HepG2 (cell line): ENCODE data around the gene PYGO2. TPM values are rescaled to one million over a fixed set of nuclear protein-coding genes. Genes with fewer than 3 reads are reported as not detected.
A peak's percentile ranks its signal among the peaks of the same experiment; 100 is the strongest.

ENCODE experiments used
- BRD4 ChIP-seq: sonication (generic); formaldehyde crosslinking; IDR thresholded peaks from 2 replicates; pipeline ENCODE4 v1.4.0; 2020; ENCODE audit warnings: missing genetic modification reagents
- ESRRA ChIP-seq: sonication (generic); formaldehyde crosslinking; IDR thresholded peaks from 2 replicates; pipeline ENCODE4 v1.5.1; 2020; ENCODE audit warnings: mild to moderate bottlenecking, low read depth, missing genetic modification reagents
- HNRNPK ChIP-seq: fragments of 200-400 bp; formaldehyde crosslinking; IDR thresholded peaks from 2 replicates; pipeline ENCODE4 v1.6.1; 2018; ENCODE audit warnings: low read length, low read depth, moderate library complexity, mild to moderate bottlenecking; ENCODE audit not compliant: poor library complexity, severe bottlenecking
- KDM5A ChIP-seq: fragments of 200-600 bp; sonication (generic); IDR thresholded peaks from 2 replicates; pipeline ENCODE4 v1.7.0; 2018; ENCODE audit warnings: antibody characterized with exemption, mild to moderate bottlenecking, low read length, borderline replicate concordance
- KLF16 ChIP-seq, 2 experiments: sonication (generic) in 1 of 2; formaldehyde crosslinking in 1 of 2; IDR thresholded peaks; 2 replicates each; pipeline versions ENCODE4 v1.6.1 to v1.8.0; 2016 to 2023; ENCODE audit warnings: missing genetic modification reagents in 2 of 2, missing compliant biosample characterization in 1 of 2
- KMT2B ChIP-seq: IDR thresholded peaks from 2 replicates; pipeline ENCODE4 v1.6.1; 2016; ENCODE audit warnings: missing genetic modification reagents, missing compliant biosample characterization
- MAFF ChIP-seq: IDR thresholded peaks from 2 replicates; pipeline ENCODE4 v1.6.1; 2011; ENCODE audit warnings: low read depth, low read length, improper control_type of control experiment
- PCBP2 ChIP-seq: fragments of 200-400 bp; formaldehyde crosslinking; optimal IDR thresholded peaks from 2 replicates; pipeline ENCODE3; 2018; ENCODE audit warnings: low read length, low read depth; ENCODE audit not compliant: poor library complexity, severe bottlenecking
- ZBTB21 ChIP-seq: sonication (generic); formaldehyde crosslinking; IDR thresholded peaks from 2 replicates; pipeline ENCODE4 v1.4.0; 2020; ENCODE audit warnings: missing genetic modification reagents
- ZFX ChIP-seq: sonication (generic); formaldehyde crosslinking; IDR thresholded peaks from 2 replicates; pipeline ENCODE4 v1.4.0; 2020; ENCODE audit warnings: mild to moderate bottlenecking, low read depth, missing genetic modification reagents, moderate library complexity
- ZNF224 ChIP-seq: sonication (generic); formaldehyde crosslinking; IDR thresholded peaks from 2 replicates; pipeline ENCODE4 v1.5.0; 2020; ENCODE audit warnings: mild to moderate bottlenecking, missing genetic modification reagents
- ZNF44 ChIP-seq: sonication (generic); formaldehyde crosslinking; IDR thresholded peaks from 2 replicates; pipeline ENCODE4 v1.5.1; 2020; ENCODE audit warnings: mild to moderate bottlenecking, missing genetic modification reagents
- ZNF501 ChIP-seq: sonication (generic); formaldehyde crosslinking; IDR thresholded peaks from 2 replicates; pipeline ENCODE4 v1.5.1; 2020; ENCODE audit warnings: mild to moderate bottlenecking, moderate library complexity, missing genetic modification reagents
- ZNF557 ChIP-seq: sonication (generic); formaldehyde crosslinking; IDR thresholded peaks from 2 replicates; pipeline ENCODE4 v1.4.0; 2020; ENCODE audit warnings: missing genetic modification reagents
- ZNF605 ChIP-seq: sonication (generic); formaldehyde crosslinking; IDR thresholded peaks from 2 replicates; pipeline ENCODE4 v1.8.0; 2022; ENCODE audit warnings: mild to moderate bottlenecking, missing genetic modification reagents
- ZNF607 ChIP-seq: sonication (generic); formaldehyde crosslinking; IDR thresholded peaks from 2 replicates; pipeline ENCODE4 v1.5.1; 2020; ENCODE audit warnings: missing genetic modification reagents, mild to moderate bottlenecking, borderline replicate concordance
- polyA plus RNA-seq, 8 experiments: library from polyadenylated mRNA; depleted of rRNA in 3 of 8; stranded (reverse) in 7 of 8; unstranded in 1 of 8; fragments of >200 nt; fragmentation: Illumina TruSeq in 4 of 8; extraction: Trizol in 4 of 8; gene quantifications; 2 replicates each; pipeline versions ENCODE4 v1.2.1 to v1.2.3, GENCODE V29; 2011 to 2016; ENCODE audit warnings: low read depth in 4 of 8, missing spikeins in 1 of 8, mixed read lengths in 1 of 8; ENCODE audit not compliant: insufficient read depth in 1 of 8
- total RNA-seq, 5 experiments: library from RNA; depleted of rRNA; stranded (reverse); fragments of >200 nt; fragmentation: Illumina TruSeq; extraction: Trizol; gene quantifications; 2 replicates each; pipeline ENCODE4 v1.2.3, GENCODE V29; 2016; ENCODE audit warnings: low read depth in 1 of 5
- TF ChIP-seq, protein P1 (sequence below): sonication (generic); formaldehyde crosslinking; IDR thresholded peaks from 2 replicates; pipeline ENCODE4 v1.5.0; 2020; ENCODE audit warnings: missing genetic modification reagents
- TF ChIP-seq, protein P2 (sequence below): sonication (generic); formaldehyde crosslinking; IDR thresholded peaks from 2 replicates; pipeline ENCODE4 v1.5.0; 2020; ENCODE audit warnings: mild to moderate bottlenecking, missing genetic modification reagents, moderate library complexity
- TF ChIP-seq, protein P3 (sequence below): sonication (generic); formaldehyde crosslinking; IDR thresholded peaks from 2 replicates; pipeline ENCODE4 v1.5.0; 2020; ENCODE audit warnings: mild to moderate bottlenecking, missing genetic modification reagents, borderline replicate concordance
- TF ChIP-seq, protein P4 (sequence below): sonication (generic); formaldehyde crosslinking; IDR thresholded peaks from 2 replicates; pipeline ENCODE4 v1.4.0; 2020; ENCODE audit warnings: missing genetic modification reagents, borderline replicate concordance

Gene PYGO2
- total and polyA plus RNA-seq, 2 of the 13 experiments (the other 11 are each of a cell fraction or from before 2014, with no cell fraction given) = 20.3 to 21.8 TPM

DNA sequence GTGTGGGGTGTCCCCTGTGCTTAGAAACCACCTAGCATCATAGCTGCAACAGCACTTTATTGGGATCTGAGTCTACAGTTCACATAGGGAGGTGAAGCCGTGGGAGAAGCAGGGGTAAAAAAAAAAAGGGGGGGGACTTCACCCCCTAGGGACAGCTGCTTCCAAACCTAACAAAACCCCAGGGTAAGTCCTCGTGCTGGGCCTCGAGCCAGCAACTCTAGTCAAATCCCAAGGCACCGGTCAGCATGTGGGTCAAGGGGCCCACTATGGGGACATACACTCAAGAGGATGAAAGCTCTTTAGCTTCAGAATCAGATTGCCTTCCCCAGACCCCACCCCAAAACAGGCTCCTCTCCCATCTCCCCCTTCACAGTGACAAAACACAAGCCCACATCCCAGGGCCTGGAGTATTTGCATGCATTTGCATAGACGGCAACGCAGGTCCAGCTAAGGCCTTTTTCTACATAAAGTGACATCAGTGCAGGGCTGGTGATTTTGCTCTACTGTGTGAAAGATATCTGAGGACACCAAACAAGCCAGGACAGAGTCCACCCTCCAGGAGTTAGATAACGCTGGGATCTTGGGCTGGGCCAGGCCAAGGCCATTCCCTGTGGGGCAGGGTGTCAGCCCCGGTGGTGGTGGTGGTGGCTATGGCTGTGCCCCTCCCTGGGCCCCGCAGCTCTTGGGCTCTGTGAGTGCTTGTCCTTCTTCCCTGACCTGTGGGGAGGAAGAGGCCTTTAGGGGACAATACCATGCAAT lies 17.0 kb downstream of the PYGO2 start (continued):
- peak; percentile 77 for TF ChIP-seq ZFX (CRISPR knock-in tag)
- no peak for TF ChIP-seq KDM5A
- peak; percentile 80 for TF ChIP-seq ZNF605 (CRISPR knock-in tag)
- TF ChIP-seq ESRRA = peak; percentile 66; the same call in 1 of the 2 replicates
- 0 out of 2 replicates have a peak, but pooled peaks have one; percentile 5 for TF ChIP-seq KMT2B (CRISPR knock-in tag)
- no peak for TF ChIP-seq PCBP2
- no peak for TF ChIP-seq HNRNPK
- TF ChIP-seq, protein P1, sequence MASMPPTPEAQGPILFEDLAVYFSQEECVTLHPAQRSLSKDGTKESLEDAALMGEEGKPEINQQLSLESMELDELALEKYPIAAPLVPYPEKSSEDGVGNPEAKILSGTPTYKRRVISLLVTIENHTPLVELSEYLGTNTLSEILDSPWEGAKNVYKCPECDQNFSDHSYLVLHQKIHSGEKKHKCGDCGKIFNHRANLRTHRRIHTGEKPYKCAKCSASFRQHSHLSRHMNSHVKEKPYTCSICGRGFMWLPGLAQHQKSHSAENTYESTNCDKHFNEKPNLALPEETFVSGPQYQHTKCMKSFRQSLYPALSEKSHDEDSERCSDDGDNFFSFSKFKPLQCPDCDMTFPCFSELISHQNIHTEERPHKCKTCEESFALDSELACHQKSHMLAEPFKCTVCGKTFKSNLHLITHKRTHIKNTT = no peak
- peak; percentile 76; the same call in 1 of the 2 replicates for TF ChIP-seq ZNF607 (CRISPR knock-in tag)
- peak; percentile 70; the same call in 1 of the 2 replicates for TF ChIP-seq ZNF501 (CRISPR knock-in tag)
- TF ChIP-seq ZBTB21 (CRISPR knock-in tag) = no peak
- TF ChIP-seq, protein P2, sequence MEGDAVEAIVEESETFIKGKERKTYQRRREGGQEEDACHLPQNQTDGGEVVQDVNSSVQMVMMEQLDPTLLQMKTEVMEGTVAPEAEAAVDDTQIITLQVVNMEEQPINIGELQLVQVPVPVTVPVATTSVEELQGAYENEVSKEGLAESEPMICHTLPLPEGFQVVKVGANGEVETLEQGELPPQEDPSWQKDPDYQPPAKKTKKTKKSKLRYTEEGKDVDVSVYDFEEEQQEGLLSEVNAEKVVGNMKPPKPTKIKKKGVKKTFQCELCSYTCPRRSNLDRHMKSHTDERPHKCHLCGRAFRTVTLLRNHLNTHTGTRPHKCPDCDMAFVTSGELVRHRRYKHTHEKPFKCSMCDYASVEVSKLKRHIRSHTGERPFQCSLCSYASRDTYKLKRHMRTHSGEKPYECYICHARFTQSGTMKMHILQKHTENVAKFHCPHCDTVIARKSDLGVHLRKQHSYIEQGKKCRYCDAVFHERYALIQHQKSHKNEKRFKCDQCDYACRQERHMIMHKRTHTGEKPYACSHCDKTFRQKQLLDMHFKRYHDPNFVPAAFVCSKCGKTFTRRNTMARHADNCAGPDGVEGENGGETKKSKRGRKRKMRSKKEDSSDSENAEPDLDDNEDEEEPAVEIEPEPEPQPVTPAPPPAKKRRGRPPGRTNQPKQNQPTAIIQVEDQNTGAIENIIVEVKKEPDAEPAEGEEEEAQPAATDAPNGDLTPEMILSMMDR (CRISPR knock-in tag) = 0 out of 2 replicates have a peak, but pooled peaks have one; percentile 29
- TF ChIP-seq, protein P3, sequence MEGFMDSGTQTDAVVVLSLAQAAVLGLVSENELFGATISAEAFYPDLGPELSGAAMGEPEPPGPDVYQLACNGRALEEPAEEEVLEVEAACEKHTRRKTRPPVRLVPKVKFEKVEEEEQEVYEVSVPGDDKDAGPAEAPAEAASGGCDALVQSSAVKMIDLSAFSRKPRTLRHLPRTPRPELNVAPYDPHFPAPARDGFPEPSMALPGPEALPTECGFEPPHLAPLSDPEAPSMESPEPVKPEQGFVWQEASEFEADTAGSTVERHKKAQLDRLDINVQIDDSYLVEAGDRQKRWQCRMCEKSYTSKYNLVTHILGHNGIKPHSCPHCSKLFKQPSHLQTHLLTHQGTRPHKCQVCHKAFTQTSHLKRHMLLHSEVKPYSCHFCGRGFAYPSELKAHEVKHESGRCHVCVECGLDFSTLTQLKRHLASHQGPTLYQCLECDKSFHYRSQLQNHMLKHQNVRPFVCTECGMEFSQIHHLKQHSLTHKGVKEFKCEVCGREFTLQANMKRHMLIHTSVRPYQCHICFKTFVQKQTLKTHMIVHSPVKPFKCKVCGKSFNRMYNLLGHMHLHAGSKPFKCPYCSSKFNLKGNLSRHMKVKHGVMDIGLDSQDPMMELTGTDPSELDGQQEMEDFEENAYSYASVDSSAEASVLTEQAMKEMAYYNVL = peak; percentile 72
- no peak for TF ChIP-seq ZNF224 (CRISPR knock-in tag)
- no peak for TF ChIP-seq MAFF
- TF ChIP-seq BRD4 (CRISPR knock-in tag) = 0 out of 2 replicates have a peak, but pooled peaks have one; percentile 29
- TF ChIP-seq KLF16 (CRISPR knock-in tag; IDR thresholded peaks at IDR 0.05) = no peak; a peak in 1 of 4 replicates
- no peak for TF ChIP-seq ZNF557 (CRISPR knock-in tag)
- TF ChIP-seq ZNF44 (CRISPR knock-in tag) = no peak; the same call in 1 of the 2 replicates
- TF ChIP-seq, protein P4, sequence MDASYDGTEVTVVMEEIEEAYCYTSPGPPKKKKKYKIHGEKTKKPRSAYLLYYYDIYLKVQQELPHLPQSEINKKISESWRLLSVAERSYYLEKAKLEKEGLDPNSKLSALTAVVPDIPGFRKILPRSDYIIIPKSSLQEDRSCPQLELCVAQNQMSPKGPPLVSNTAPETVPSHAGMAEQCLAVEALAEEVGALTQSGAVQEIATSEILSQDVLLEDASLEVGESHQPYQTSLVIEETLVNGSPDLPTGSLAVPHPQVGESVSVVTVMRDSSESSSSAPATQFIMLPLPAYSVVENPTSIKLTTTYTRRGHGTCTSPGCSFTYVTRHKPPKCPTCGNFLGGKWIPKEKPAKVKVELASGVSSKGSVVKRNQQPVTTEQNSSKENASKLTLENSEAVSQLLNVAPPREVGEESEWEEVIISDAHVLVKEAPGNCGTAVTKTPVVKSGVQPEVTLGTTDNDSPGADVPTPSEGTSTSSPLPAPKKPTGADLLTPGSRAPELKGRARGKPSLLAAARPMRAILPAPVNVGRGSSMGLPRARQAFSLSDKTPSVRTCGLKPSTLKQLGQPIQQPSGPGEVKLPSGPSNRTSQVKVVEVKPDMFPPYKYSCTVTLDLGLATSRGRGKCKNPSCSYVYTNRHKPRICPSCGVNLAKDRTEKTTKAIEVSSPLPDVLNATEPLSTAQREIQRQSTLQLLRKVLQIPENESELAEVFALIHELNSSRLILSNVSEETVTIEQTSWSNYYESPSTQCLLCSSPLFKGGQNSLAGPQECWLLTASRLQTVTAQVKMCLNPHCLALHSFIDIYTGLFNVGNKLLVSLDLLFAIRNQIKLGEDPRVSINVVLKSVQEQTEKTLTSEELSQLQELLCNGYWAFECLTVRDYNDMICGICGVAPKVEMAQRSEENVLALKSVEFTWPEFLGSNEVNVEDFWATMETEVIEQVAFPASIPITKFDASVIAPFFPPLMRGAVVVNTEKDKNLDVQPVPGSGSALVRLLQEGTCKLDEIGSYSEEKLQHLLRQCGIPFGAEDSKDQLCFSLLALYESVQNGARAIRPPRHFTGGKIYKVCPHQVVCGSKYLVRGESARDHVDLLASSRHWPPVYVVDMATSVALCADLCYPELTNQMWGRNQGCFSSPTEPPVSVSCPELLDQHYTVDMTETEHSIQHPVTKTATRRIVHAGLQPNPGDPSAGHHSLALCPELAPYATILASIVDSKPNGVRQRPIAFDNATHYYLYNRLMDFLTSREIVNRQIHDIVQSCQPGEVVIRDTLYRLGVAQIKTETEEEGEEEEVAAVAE (CRISPR knock-in tag) = no peak
